H9 (cell line): ENCODE results near the gene PRKCD. TPM values are rescaled to one million over a fixed set of nuclear protein-coding genes. Genes with fewer than 3 reads are reported as not detected.

Experiments
- DNase-seq: peaks from one replicate; pipeline ENCODE4 v3.0.0-alpha.2; 2017
- H2AFZ ChIP-seq: one replicate; pipeline ENCODE4 v1.6.1; 2013; ENCODE audit warnings: mild to moderate bottlenecking, low read length, control low read depth, moderate library complexity
- H2AK5ac ChIP-seq: 2 replicates; pipeline ENCODE4 v1.6.1; 2013; ENCODE audit warnings: low read length, control low read depth, mixed read lengths; ENCODE audit not compliant: insufficient read length
- H2BK120ac ChIP-seq: one replicate; pipeline ENCODE4 v1.6.1; 2013; ENCODE audit warnings: low read depth, mild to moderate bottlenecking, low read length, control low read depth, inconsistent platforms; ENCODE audit not compliant: poor library complexity, severe bottlenecking
- H2BK12ac ChIP-seq: 2 replicates; pipeline ENCODE4 v1.6.1; 2013; ENCODE audit warnings: low read length, control low read depth, mixed read lengths, low read depth; ENCODE audit not compliant: insufficient read length
- H2BK15ac ChIP-seq: 2 replicates; pipeline ENCODE4 v1.6.1; 2013; ENCODE audit warnings: low read depth, low read length, control low read depth
- H2BK20ac ChIP-seq: one replicate; pipeline ENCODE4 v1.6.1; 2013; ENCODE audit warnings: low read depth, mild to moderate bottlenecking, low read length, control low read depth, inconsistent platforms; ENCODE audit not compliant: poor library complexity, severe bottlenecking
- H2BK5ac ChIP-seq: 2 replicates; pipeline ENCODE4 v1.6.1; 2013; ENCODE audit warnings: low read length, control low read depth, mixed read lengths; ENCODE audit not compliant: insufficient read length
- H3K14ac ChIP-seq: 2 replicates; pipeline ENCODE4 v1.6.1; 2013; ENCODE audit warnings: low read length, control low read depth; ENCODE audit not compliant: insufficient read depth
- H3K18ac ChIP-seq: 2 replicates; pipeline ENCODE4 v1.6.1; 2013; ENCODE audit warnings: low read depth, mild to moderate bottlenecking, mixed read lengths, low read length, control low read depth; ENCODE audit not compliant: insufficient read length
- H3K23ac ChIP-seq: 2 replicates; pipeline ENCODE4 v1.6.1; 2013; ENCODE audit warnings: low read length, control low read depth, mixed read lengths, low read depth; ENCODE audit not compliant: insufficient read length
- H3K23me2 ChIP-seq: 2 replicates; pipeline ENCODE4 v1.6.1; 2013; ENCODE audit warnings: low read depth, mild to moderate bottlenecking, mixed read lengths, low read length, control low read depth; ENCODE audit not compliant: insufficient read length, poor library complexity, severe bottlenecking
- H3K27ac ChIP-seq: 2 replicates; pipeline ENCODE4 v1.5.1; 2013; ENCODE audit warnings: low read length, control low read depth, mixed read lengths, low read depth; ENCODE audit not compliant: insufficient read length
- H3K27me3 ChIP-seq: 2 replicates; pipeline ENCODE4 v1.6.1; 2013; ENCODE audit warnings: low read length, control low read depth, inconsistent platforms; ENCODE audit not compliant: insufficient read depth
- H3K4ac ChIP-seq: 2 replicates; pipeline ENCODE4 v1.6.1; 2013; ENCODE audit warnings: low read depth, mild to moderate bottlenecking, control low read depth, inconsistent platforms, low read length, moderate library complexity
- H3K4me1 ChIP-seq: 2 replicates; pipeline ENCODE4 v1.6.1; 2013; ENCODE audit warnings: low read length, control low read depth, inconsistent platforms; ENCODE audit not compliant: insufficient read depth
- H3K4me2 ChIP-seq: 2 replicates; pipeline ENCODE4 v1.6.1; 2013; ENCODE audit warnings: low read length, control low read depth, mixed read lengths; ENCODE audit not compliant: insufficient read length, insufficient read depth
- H3K56ac ChIP-seq: 2 replicates; pipeline ENCODE4 v1.6.1; 2013; ENCODE audit warnings: low read depth, mild to moderate bottlenecking, mixed read lengths, low read length, control low read depth; ENCODE audit not compliant: insufficient read length
- H3K79me1 ChIP-seq: 2 replicates; pipeline ENCODE4 v1.6.1; 2013; ENCODE audit warnings: low read depth, mild to moderate bottlenecking, moderate library complexity, low read length, control low read depth, inconsistent platforms; ENCODE audit not compliant: insufficient read depth, poor library complexity, severe bottlenecking
- H3K79me2 ChIP-seq: 2 replicates; pipeline ENCODE4 v1.6.1; 2013; ENCODE audit warnings: low read length, control low read depth, inconsistent platforms; ENCODE audit not compliant: insufficient read depth
- H3K9ac ChIP-seq: 2 replicates; pipeline ENCODE4 v1.6.1; 2013; ENCODE audit warnings: low read length, control low read depth, mixed read lengths; ENCODE audit not compliant: insufficient read length; ENCODE audit errors: extremely low read depth
- H3K9me3 ChIP-seq: one replicate; pipeline ENCODE4 v1.6.1; 2013; ENCODE audit warnings: low read depth, low read length, inconsistent platforms; ENCODE audit not compliant: control insufficient read depth
- H3T11ph ChIP-seq: one replicate; pipeline ENCODE4 v1.6.1; 2013; ENCODE audit warnings: mild to moderate bottlenecking, low read length, control low read depth, inconsistent platforms
- H4K20me1 ChIP-seq: one replicate; pipeline ENCODE4 v1.6.1; 2013; ENCODE audit not compliant: control insufficient read depth, insufficient read length, insufficient read depth
- H4K5ac ChIP-seq: 2 replicates; pipeline ENCODE4 v1.6.1; 2013; ENCODE audit warnings: low read depth, mild to moderate bottlenecking, mixed read lengths, low read length, control low read depth; ENCODE audit not compliant: insufficient read length
- H4K8ac ChIP-seq: replicated peaks from 2 replicates; pipeline ENCODE4 v1.6.1; 2013; ENCODE audit warnings: low read length, control low read depth, mixed read lengths, low read depth; ENCODE audit not compliant: insufficient read length
- H4K91ac ChIP-seq: 2 replicates; pipeline ENCODE4 v1.6.1; 2013; ENCODE audit warnings: low read depth, mild to moderate bottlenecking, moderate library complexity, mixed read lengths, low read length, control low read depth; ENCODE audit not compliant: insufficient read length
- H3K27ac Mint-ChIP-seq, 3 experiments: 2 replicates in 2 of 3; 3 replicates in 1 of 3; pipeline ENCODE4 v1.8.0; 2020 to 2021; ENCODE audit warnings: mixed read lengths in 3 of 3, mild to moderate bottlenecking in 1 of 3, moderate library complexity in 1 of 3
- H3K27me3 Mint-ChIP-seq: 2 replicates; pipeline ENCODE4 v1.8.0; 2021; ENCODE audit warnings: low read depth, mild to moderate bottlenecking, moderate library complexity, mixed read lengths
- H3K36me3 Mint-ChIP-seq, 3 experiments: 2 replicates in 2 of 3; 3 replicates in 1 of 3; pipeline ENCODE4 v1.8.0; 2020 to 2021; ENCODE audit warnings: low read depth in 3 of 3, mixed read lengths in 3 of 3; ENCODE audit not compliant: insufficient read depth in 1 of 3
- H3K4me1 Mint-ChIP-seq, 2 experiments: 2 replicates each; pipeline ENCODE4 v1.8.0; 2020; ENCODE audit warnings: mixed read lengths in 2 of 2
- H3K4me3 Mint-ChIP-seq, 2 experiments: 2 replicates in 1 of 2; 3 replicates in 1 of 2; pipeline ENCODE4 v1.8.0; 2020 to 2021; ENCODE audit warnings: mild to moderate bottlenecking in 2 of 2, mixed read lengths in 2 of 2, moderate library complexity in 1 of 2
- H3K9me3 Mint-ChIP-seq, 2 experiments: 2 replicates in 1 of 2; 3 replicates in 1 of 2; pipeline ENCODE4 v1.8.0; 2020; ENCODE audit warnings: mild to moderate bottlenecking in 2 of 2, mixed read lengths in 2 of 2, moderate library complexity in 1 of 2
- WGBS: extraction: QIAGEN DNeasy Blood & Tissue Kit; methylation state at CpG from one replicate; pipeline ENCODE4 v1.1.7; 2013; ENCODE audit warnings: missing lambda C conversion rate, low lambda C conversion rate, mixed read lengths; ENCODE audit not compliant: insufficient read length; ENCODE audit errors: extremely low coverage; 5-methylcytosine and 5-hydroxymethylcytosine counted together
- total RNA-seq: library from RNA; stranded (reverse); gene quantifications from 2 replicates; pipeline ENCODE4 v1.2.1, GENCODE V29; 2021
- TF ChIP-seq, protein P1 (sequence below): fragments of 200-600 bp; sonication (generic); conservative IDR thresholded peaks from 3 replicates; pipeline ENCODE4 v1.8.0; 2021; ENCODE audit warnings: antibody characterized with exemption, mild to moderate bottlenecking

PRKCD gene
- total RNA-seq, 1 experiment from 2014 or later: 23.7 TPM

DNA sequence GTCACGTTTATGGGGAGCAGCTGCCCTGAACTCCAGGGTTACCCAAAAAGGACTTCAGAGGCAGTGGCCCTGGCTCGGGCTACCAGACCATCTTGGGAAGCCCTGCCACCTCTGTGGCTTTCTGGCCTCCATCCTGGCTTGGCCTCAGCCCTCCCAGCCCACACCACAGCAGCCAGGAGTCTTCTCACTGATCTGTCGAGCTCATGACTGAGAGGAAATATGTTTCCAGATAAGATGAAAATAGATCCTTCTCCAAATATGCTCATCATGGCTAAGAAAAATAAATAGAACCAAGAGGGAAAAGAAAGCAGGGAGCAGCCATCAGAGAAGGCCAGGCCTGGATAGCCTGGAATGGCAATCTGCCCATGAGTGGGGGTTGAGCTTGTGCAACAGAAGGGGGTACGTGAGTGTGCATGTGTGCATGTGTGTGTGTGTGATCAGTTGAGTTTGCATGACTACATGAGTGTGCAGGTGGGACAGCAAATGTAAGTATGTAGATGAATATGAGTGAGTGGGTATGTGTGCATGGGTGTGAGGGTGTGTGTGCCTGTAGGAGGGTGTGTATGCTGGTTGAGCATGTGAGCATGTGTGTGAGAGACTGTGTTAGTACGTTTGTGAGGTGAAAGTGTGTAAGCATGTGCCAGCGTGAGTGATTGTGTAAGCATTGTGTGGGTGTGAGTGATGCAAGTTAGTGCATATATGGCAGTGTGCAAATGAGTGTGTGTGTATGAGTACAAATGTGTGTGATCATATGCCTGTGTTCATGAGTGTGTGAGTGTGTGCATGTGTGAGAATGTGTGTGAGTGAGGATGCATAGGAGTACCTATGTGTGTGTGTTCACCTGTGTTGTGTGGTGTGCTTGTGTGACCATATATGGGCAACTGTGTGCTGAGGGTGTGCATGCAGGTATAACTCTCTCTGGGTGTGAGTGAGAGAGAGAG is 20.8 kb upstream of the PRKCD start:
- Histone ChIP-seq H3K27me3 (no peaks in the 10 kb centered on the region), H4K5ac (no peak overlapping the region), H2AK5ac (no peak overlapping the region), H3K4me2 (no peak overlapping the region), H2BK15ac (no peak overlapping the region), H3K23ac (no peak overlapping the region), H4K91ac (no peak overlapping the region), H3K23me2 (no peaks in the 10 kb centered on the region), H2BK20ac (no peak overlapping the region), H3K9me3 (no peaks in the 10 kb centered on the region), H3K79me2 (no peaks in the 10 kb centered on the region), H2BK5ac (no peak overlapping the region), H2AFZ (no peak overlapping the region), H3K56ac (no peak overlapping the region), H3K79me1 (no peaks in the 10 kb centered on the region), H3K4ac (no peak overlapping the region), H3K4me1 (no peaks in the 10 kb centered on the region), H3K9ac (no peak overlapping the region), H3T11ph (no peak overlapping the region), H3K14ac (no peak overlapping the region), H4K20me1 (no peaks in the 10 kb centered on the region), H3K18ac (no peak overlapping the region), H4K8ac (no peak overlapping the region), H2BK12ac (no peak overlapping the region), H3K27ac (no peak overlapping the region), H2BK120ac (no peak overlapping the region)
- no peaks in the 10 kb centered on the region for H3K36me3 Mint-ChIP-seq
- DNase-seq: no peak
- H3K4me1 Mint-ChIP-seq: peaks cover 6% of the 10 kb centered on the region in 2 experiments; a peak in 3 of 4 replicates
- WGBS: no CpG with 5 or more reads among the region's 6 CpGs
- no peak overlapping the region for H3K4me3 Mint-ChIP-seq
- H3K9me3 Mint-ChIP-seq: no peaks in the 10 kb centered on the region
- no peak overlapping the region for H3K27ac Mint-ChIP-seq
- TF ChIP-seq, protein P1, sequence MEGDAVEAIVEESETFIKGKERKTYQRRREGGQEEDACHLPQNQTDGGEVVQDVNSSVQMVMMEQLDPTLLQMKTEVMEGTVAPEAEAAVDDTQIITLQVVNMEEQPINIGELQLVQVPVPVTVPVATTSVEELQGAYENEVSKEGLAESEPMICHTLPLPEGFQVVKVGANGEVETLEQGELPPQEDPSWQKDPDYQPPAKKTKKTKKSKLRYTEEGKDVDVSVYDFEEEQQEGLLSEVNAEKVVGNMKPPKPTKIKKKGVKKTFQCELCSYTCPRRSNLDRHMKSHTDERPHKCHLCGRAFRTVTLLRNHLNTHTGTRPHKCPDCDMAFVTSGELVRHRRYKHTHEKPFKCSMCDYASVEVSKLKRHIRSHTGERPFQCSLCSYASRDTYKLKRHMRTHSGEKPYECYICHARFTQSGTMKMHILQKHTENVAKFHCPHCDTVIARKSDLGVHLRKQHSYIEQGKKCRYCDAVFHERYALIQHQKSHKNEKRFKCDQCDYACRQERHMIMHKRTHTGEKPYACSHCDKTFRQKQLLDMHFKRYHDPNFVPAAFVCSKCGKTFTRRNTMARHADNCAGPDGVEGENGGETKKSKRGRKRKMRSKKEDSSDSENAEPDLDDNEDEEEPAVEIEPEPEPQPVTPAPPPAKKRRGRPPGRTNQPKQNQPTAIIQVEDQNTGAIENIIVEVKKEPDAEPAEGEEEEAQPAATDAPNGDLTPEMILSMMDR: no peak
- peaks cover 4% of the 10 kb centered on the region; the same call in 1 of the 2 replicates for H3K27me3 Mint-ChIP-seq
